ENCODE measurements around the gene COP1.

Gene COP1

DNA sequence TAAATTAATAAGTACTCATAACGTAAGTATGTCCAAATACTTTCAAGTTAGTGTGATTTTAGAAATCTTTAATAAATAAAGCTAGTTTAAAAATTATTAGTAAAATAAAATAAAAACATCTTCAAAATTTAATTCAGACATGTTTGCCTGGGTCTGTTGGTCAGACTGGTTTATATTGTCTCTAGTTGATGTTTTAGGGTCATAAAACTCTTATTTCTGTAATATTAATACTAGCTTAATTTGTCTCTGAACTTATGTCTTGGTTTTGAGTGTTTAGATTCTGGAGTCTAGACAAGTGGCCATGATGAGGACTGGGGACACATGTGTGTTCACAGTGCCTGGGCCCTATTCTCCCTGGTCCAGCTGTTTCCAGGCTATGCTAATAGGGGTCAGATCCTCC, 279.1 kb downstream of the COP1 start:
- Histone ChIP-seq H3K4me2 (ENCODE audit: low read length) (no peak overlapping the region), H3K9me3 (ENCODE audit: control insufficient read depth, low read length) (no peaks in the 10 kb centered on the region), H3K36me3 (ENCODE audit: control insufficient read depth, insufficient read depth, low read length) (no peaks in the 10 kb centered on the region), H3K27ac (no peak overlapping the region), H3K4me3 (ENCODE audit: low read depth, low read length) (no peak overlapping the region), H3K4me1 (no peaks in the 10 kb centered on the region), H2AFZ (no peak overlapping the region), H3K9ac (no peak overlapping the region), H3K79me2 (no peaks in the 10 kb centered on the region), H3K27me3 (ENCODE audit: control insufficient read depth, insufficient read depth, low read length) (no peaks in the 10 kb centered on the region)
- TF ChIP-seq, protein P1, sequence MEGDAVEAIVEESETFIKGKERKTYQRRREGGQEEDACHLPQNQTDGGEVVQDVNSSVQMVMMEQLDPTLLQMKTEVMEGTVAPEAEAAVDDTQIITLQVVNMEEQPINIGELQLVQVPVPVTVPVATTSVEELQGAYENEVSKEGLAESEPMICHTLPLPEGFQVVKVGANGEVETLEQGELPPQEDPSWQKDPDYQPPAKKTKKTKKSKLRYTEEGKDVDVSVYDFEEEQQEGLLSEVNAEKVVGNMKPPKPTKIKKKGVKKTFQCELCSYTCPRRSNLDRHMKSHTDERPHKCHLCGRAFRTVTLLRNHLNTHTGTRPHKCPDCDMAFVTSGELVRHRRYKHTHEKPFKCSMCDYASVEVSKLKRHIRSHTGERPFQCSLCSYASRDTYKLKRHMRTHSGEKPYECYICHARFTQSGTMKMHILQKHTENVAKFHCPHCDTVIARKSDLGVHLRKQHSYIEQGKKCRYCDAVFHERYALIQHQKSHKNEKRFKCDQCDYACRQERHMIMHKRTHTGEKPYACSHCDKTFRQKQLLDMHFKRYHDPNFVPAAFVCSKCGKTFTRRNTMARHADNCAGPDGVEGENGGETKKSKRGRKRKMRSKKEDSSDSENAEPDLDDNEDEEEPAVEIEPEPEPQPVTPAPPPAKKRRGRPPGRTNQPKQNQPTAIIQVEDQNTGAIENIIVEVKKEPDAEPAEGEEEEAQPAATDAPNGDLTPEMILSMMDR (IDR thresholded peaks at IDR 0.05): no peak

DNA sequence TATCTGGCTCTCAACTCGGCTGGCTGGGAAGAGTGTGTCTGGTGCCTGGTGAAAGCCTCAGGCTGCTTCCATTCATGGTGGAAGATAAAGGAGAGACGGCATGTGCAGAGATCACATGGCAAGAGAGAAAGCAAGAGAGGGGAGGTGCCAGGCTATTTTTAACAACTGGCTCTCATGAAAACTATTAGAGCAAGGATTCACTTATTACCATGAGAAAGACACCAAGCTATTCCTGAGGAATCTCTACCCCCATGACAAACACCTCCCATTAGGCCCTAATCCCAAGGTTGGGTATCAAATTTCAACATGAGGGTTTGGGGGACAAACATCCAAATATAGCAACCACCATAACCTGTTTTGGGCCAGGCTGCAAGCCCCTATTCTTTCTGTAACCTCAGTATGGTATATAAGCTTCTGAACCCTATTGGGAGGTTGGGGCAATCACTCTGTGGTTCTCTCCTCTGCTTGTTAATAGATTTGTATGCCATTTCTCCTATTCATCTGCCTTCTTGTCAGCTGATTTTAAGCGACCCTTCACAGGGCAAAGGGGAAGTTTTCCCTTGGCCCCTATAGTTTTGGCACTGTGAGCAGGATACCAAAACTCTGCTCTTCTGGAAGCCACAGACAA, 284.7 kb downstream of the COP1 start:
- TF ChIP-seq, protein P1 (IDR thresholded peaks at IDR 0.05): no peak
- Histone ChIP-seq H3K79me2 (no peaks in the 10 kb centered on the region), H2AFZ (no peak overlapping the region), H3K4me1 (no peaks in the 10 kb centered on the region), H3K9ac (no peak overlapping the region), H3K9me3 (ENCODE audit: control insufficient read depth, low read length) (no peaks in the 10 kb centered on the region), H3K4me2 (ENCODE audit: low read length) (no peak overlapping the region), H3K4me3 (ENCODE audit: low read depth, low read length) (no peak overlapping the region), H3K36me3 (ENCODE audit: control insufficient read depth, insufficient read depth, low read length) (no peaks in the 10 kb centered on the region), H3K27me3 (ENCODE audit: control insufficient read depth, insufficient read depth, low read length) (no peaks in the 10 kb centered on the region), H3K27ac (no peak overlapping the region)

DNA sequence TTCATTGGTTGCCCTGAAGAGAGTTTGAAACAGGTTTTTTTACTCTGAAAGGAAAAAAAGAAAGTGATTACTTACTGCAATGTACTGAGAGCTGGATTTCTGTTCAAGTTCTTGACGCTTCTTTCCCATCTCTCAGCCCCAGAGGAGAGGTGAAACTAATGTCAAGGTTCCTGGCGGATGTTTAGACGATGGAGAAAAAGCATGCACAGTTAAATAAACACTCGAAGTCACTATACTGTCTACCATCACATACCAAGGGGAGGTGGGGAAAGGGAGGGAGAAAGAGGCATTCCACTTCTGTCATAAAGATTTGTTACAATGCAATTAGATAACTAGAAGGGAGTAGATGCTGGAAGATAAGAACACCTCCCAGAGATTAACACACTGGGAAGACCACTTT, 286.7 kb downstream of the COP1 start:
- no peaks in the 10 kb centered on the region for H3K9me3 ChIP-seq (ENCODE audit: control insufficient read depth, low read length)
- H3K36me3 ChIP-seq (ENCODE audit: control insufficient read depth, insufficient read depth, low read length): no peaks in the 10 kb centered on the region
- no peak overlapping the region for H3K4me3 ChIP-seq (ENCODE audit: low read depth, low read length)
- TF ChIP-seq, protein P1 (IDR thresholded peaks at IDR 0.05): no peak
- H3K27ac ChIP-seq: no peak overlapping the region
- H3K4me1 ChIP-seq: no peaks in the 10 kb centered on the region
- no peaks in the 10 kb centered on the region for H3K79me2 ChIP-seq
- no peak overlapping the region for H3K4me2 ChIP-seq (ENCODE audit: low read length)
- no peak overlapping the region for H2AFZ ChIP-seq
- H3K27me3 ChIP-seq (ENCODE audit: control insufficient read depth, insufficient read depth, low read length): no peaks in the 10 kb centered on the region
- no peak overlapping the region for H3K9ac ChIP-seq

DNA sequence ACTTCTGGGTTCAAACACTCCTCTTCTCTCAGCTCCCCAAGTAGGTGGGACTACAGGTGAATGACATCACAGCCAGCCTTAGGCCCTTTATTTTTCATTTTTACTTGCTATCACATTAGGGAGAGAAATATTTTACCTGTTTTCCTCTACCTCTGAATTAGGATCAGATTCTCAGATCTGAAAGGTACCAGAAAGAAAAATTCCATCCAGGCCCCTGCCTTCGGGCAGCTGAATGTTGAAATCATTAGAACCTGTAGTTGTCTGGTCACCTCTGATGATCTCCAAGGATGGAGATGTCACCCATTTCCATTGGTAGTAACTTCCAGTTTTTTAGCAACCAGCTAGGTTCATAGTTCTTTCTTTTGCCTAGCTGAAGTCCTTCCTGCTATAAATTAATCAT, 288.1 kb downstream of the COP1 start:
- no peaks in the 10 kb centered on the region for H3K9me3 ChIP-seq (ENCODE audit: control insufficient read depth, low read length)
- no peak overlapping the region for H2AFZ ChIP-seq
- H3K79me2 ChIP-seq: no peaks in the 10 kb centered on the region
- H3K27ac ChIP-seq: no peak overlapping the region
- H3K4me2 ChIP-seq (ENCODE audit: low read length): no peak overlapping the region
- no peaks in the 10 kb centered on the region for H3K36me3 ChIP-seq (ENCODE audit: control insufficient read depth, insufficient read depth, low read length)
- TF ChIP-seq, protein P1 (IDR thresholded peaks at IDR 0.05): no peak
- no peaks in the 10 kb centered on the region for H3K4me1 ChIP-seq
- no peak overlapping the region for H3K4me3 ChIP-seq (ENCODE audit: low read depth, low read length)
- no peaks in the 10 kb centered on the region for H3K27me3 ChIP-seq (ENCODE audit: control insufficient read depth, insufficient read depth, low read length)
- H3K9ac ChIP-seq: no peak overlapping the region

DNA sequence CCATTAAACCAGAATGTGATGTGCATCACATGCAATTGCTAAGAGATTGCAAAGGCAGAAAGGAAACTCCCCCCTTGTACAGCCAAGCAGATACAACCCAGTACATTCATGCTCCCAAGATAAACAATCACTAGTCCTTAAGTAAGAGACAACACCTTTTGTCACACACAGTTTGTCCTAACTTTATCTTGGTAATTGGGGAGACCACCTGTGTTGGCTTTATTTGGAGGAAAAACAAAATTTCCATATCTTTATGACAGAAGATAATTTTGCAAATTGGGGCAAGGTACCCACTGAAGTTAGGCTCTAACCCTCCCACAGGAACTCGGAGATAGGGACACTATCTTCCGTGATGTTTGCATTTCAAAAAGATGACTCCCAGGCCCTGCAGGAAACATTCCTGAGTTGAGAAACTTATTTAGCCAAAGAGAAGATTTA, 288.7 kb downstream of the COP1 start:
- Histone ChIP-seq H3K9me3 (ENCODE audit: control insufficient read depth, low read length) (no peaks in the 10 kb centered on the region), H3K36me3 (ENCODE audit: control insufficient read depth, insufficient read depth, low read length) (no peaks in the 10 kb centered on the region), H3K4me3 (ENCODE audit: low read depth, low read length) (no peak overlapping the region), H3K79me2 (no peaks in the 10 kb centered on the region), H2AFZ (no peak overlapping the region), H3K27me3 (ENCODE audit: control insufficient read depth, insufficient read depth, low read length) (no peaks in the 10 kb centered on the region), H3K9ac (no peak overlapping the region), H3K27ac (no peak overlapping the region), H3K4me2 (ENCODE audit: low read length) (no peak overlapping the region), H3K4me1 (no peaks in the 10 kb centered on the region)
- TF ChIP-seq, protein P1 (IDR thresholded peaks at IDR 0.05): no peak
